K562 (cell line): Measurements from ENCODE around the gene HSF5. TPM values are rescaled to one million over a fixed set of nuclear protein-coding genes. Genes with fewer than 3 reads are reported as not detected.

Source experiments
- ARID3A ChIP-seq: IDR thresholded peaks from 2 replicates; pipeline ENCODE4 v1.6.1; 2012; ENCODE audit warnings: low read depth, low read length, improper control_type of control experiment, borderline replicate concordance
- ATF1 ChIP-seq, 2 experiments: fragments of 450-650 bp in 1 of 2; IDR thresholded peaks; 2 replicates each; pipeline ENCODE4 v1.6.1; 2016; ENCODE audit warnings: missing compliant biosample characterization in 1 of 2, missing genetic modification characterization in 1 of 2
- E2F1 ChIP-seq: sonication (generic); formaldehyde crosslinking; IDR thresholded peaks from 2 replicates; pipeline ENCODE4 v1.8.1; 2023; ENCODE audit warnings: mild to moderate bottlenecking, missing genetic modification reagents, moderate library complexity
- E2F4 ChIP-seq: sonication (generic); formaldehyde crosslinking; IDR thresholded peaks from 2 replicates; pipeline ENCODE4 v1.8.0; 2022; ENCODE audit warnings: mild to moderate bottlenecking, low read depth, missing genetic modification reagents
- L3MBTL2 ChIP-seq: fragments of 450-650 bp; IDR thresholded peaks from 2 replicates; pipeline ENCODE4 v1.6.1; 2016; ENCODE audit warnings: mild to moderate bottlenecking, moderate library complexity
- MECOM ChIP-seq: fragments of 250-450 bp; sonication (Bioruptor Pico); IDR thresholded peaks from 2 replicates; pipeline ENCODE4 v1.8.0; 2022; ENCODE audit warnings: inconsistent platforms
- MTA3 ChIP-seq: fragments of 450-650 bp; formaldehyde crosslinking; IDR thresholded peaks from 2 replicates; pipeline ENCODE4 v1.6.1; 2017; ENCODE audit warnings: mild to moderate bottlenecking, borderline replicate concordance
- NEUROD1 ChIP-seq: fragments of 150-350 bp; IDR thresholded peaks from 2 replicates; pipeline ENCODE4 v1.6.1; 2014; ENCODE audit warnings: borderline replicate concordance, low read length, low read depth; ENCODE audit not compliant: partially characterized antibody
- OTX1 ChIP-seq: fragments of 450-650 bp; formaldehyde crosslinking; IDR thresholded peaks from 2 replicates; pipeline ENCODE4 v1.4.0; 2022; ENCODE audit warnings: mild to moderate bottlenecking
- SIN3B ChIP-seq: fragments of 450-650 bp; IDR thresholded peaks from 2 replicates; pipeline ENCODE4 v1.6.1; 2017; ENCODE audit warnings: low read depth, mild to moderate bottlenecking, moderate library complexity
- STAG1 ChIP-seq: sonication (generic); formaldehyde crosslinking; IDR thresholded peaks from 2 replicates; pipeline ENCODE4 v1.5.0; 2020; ENCODE audit warnings: missing genetic modification reagents, borderline replicate concordance
- TCF7 ChIP-seq: sonication (generic); IDR thresholded peaks from 2 replicates; pipeline ENCODE4 v1.6.1; 2016; ENCODE audit warnings: antibody characterized with exemption, borderline replicate concordance
- XRCC4 ChIP-seq: IDR thresholded peaks from one replicate; pipeline ENCODE4 v1.6.1; 2011; ENCODE audit not compliant: insufficient read depth, insufficient read length; ENCODE audit errors: extremely low read depth
- ZBTB2 ChIP-seq: fragments of 450-650 bp; IDR thresholded peaks from 2 replicates; pipeline ENCODE4 v1.6.1; 2016; ENCODE audit warnings: antibody characterized with exemption
- ZNF3 ChIP-seq: fragments of 250-450 bp; sonication (Bioruptor Pico); IDR thresholded peaks from 2 replicates; pipeline ENCODE4 v1.5.0; 2021; ENCODE audit warnings: mild to moderate bottlenecking, moderate library complexity
- polyA plus RNA-seq, 8 experiments: library from polyadenylated mRNA; depleted of rRNA in 4 of 8; stranded (reverse) in 5 of 8; unstranded in 3 of 8; fragments of >200 nt; fragmentation: Nextera tagmentation in 2 of 8; fragmentation: Illumina TruSeq in 1 of 8; extraction: Ambion mirVana in 2 of 8; extraction: Trizol in 1 of 8; gene quantifications; 2 replicates each; pipeline versions ENCODE4 v1.2.1 to v1.2.3, GENCODE V29; 2011 to 2014; ENCODE audit warnings: inconsistent platforms in 1 of 8, missing spikeins in 1 of 8
- total RNA-seq, 7 experiments: library from RNA; depleted of rRNA in 6 of 7; stranded (reverse); fragments of >200 nt in 6 of 7; fragmentation: Illumina TruSeq in 2 of 7; extraction: Trizol in 2 of 7; gene quantifications; 2 replicates each; pipeline versions ENCODE4 v1.2.1 to v1.2.3, GENCODE V29; 2011 to 2021; ENCODE audit warnings: low replicate concordance in 1 of 7

Gene HSF5
- total and polyA plus RNA-seq, 9 of the 15 experiments (the other 6 are each of a cell fraction or from before 2014, with no cell fraction given): 0.04 TPM; not detected in 8

- TF ChIP-seq ZBTB2 (no peak), ARID3A (0 out of 2 replicates have a peak, but pooled peaks have one; percentile 12), TCF7 (no peak), OTX1 (no peak), L3MBTL2 (peak; percentile 40; the same call in 1 of the 2 replicates), MTA3 (peak; percentile 63; the same call in 1 of the 2 replicates), ZNF3 (CRISPR knock-in tag) (no peak), NEUROD1 (peak; percentile 96), ATF1 (CRISPR knock-in tag; IDR thresholded peaks at IDR 0.05) (peak; percentile 47; the same call in 1 of the 2 replicates), ATF1 (tag; IDR thresholded peaks at IDR 0.05) (peak; percentile 97), E2F1 (CRISPR knock-in tag) (no peak), STAG1 (no peak), SIN3B (peak; percentile 90), XRCC4 (no peak), MECOM (CRISPR knock-in tag) (no peak), E2F4 (no peak)
Measured at GRCh38 chr17:58517928-58518609, 29.9 kb upstream of the HSF5 start (continued).
